Suppressor macrophage (primary cell): ENCODE measurements around the gene APOD.
"Not testable (repeated sequence)": the region's sequence is repeated elsewhere in the genome, so short reads cannot be mapped to it uniquely, and the experiment has no call there.

Experiments
- DNase-seq, 4 experiments: peaks; one replicate each; pipeline ENCODE4 v3.0.0-alpha.2; 2020 to 2022
- total RNA-seq, 17 experiments: gene quantifications; one replicate each; lab custom pipeline; 2026; ENCODE audit warnings: mixed read lengths in 6 of 17, inconsistent platforms in 3 of 17; lab: John Stamatoyannopoulos, UW

APOD gene
- total RNA-seq = 0 to 1.5 (median 0.08) reads per million in 17 experiments

- peak in 2 of 4 experiments; percentile 27 to 39 for DNase-seq
Observed at GRCh38 chr3:195583831-195584542, at the start of gene APOD. TSS of gene APOD (minus strand) at chr3:195583940. CDS start at chr3:195579461, 4,479 bp downstream.

- not testable (repeated sequence) for DNase-seq
Observed at GRCh38 chr3:195633351-195633750, 49.6 kb upstream of the APOD start.

- DNase-seq = not testable (repeated sequence)
Observed at GRCh38 chr3:195632501-195633185, 48.9 kb upstream of the APOD start.

GRCh38 chr3:195632046-195632445, 48.3 kb upstream of the APOD start:
- DNase-seq = not testable (repeated sequence)

- not testable (repeated sequence) for DNase-seq
Observed at GRCh38 chr3:195630938-195631495, 47.3 kb upstream of the APOD start.

- DNase-seq = not testable (repeated sequence)
Observed at GRCh38 chr3:195630086-195630917, 46.6 kb upstream of the APOD start.

GRCh38 chr3:195629682-195630081, 45.9 kb upstream of the APOD start:
- DNase-seq = not testable (repeated sequence)

- DNase-seq = not testable (repeated sequence)
Observed at GRCh38 chr3:195628386-195628920, 44.7 kb upstream of the APOD start.

- DNase-seq = not testable (repeated sequence)
Observed at GRCh38 chr3:195627515-195628385, 44.0 kb upstream of the APOD start.

- not testable (repeated sequence) for DNase-seq
Observed at GRCh38 chr3:195624603-195625560, 41.1 kb upstream of the APOD start.

GRCh38 chr3:195624171-195624570, 40.4 kb upstream of the APOD start:
- DNase-seq = not testable (repeated sequence)

- DNase-seq = not testable (repeated sequence)
Observed at GRCh38 chr3:195623217-195623965, 39.7 kb upstream of the APOD start.

GRCh38 chr3:195622523-195623170, 38.9 kb upstream of the APOD start:
- not testable (repeated sequence) for DNase-seq

- not testable (repeated sequence) for DNase-seq
Observed at GRCh38 chr3:195622012-195622411, 38.3 kb upstream of the APOD start.

- not testable (repeated sequence) for DNase-seq
Observed at GRCh38 chr3:195621095-195621494, 37.4 kb upstream of the APOD start.

GRCh38 chr3:195620476-195620875, 36.7 kb upstream of the APOD start:
- DNase-seq = not testable (repeated sequence)

GRCh38 chr3:195619591-195620369, 36.0 kb upstream of the APOD start:
- peak in 2 of 4 experiments; percentile 13 to 37 for DNase-seq
